Fibroblast of pulmonary artery (primary cell): Measurements from ENCODE around the gene FNDC4.

Source experiments
- DNase-seq: peaks from one replicate; pipeline ENCODE4 v3.0.0-alpha.2; 2010; ENCODE audit warnings: low read depth
- H3K4me3 ChIP-seq: replicated peaks from 2 replicates; pipeline ENCODE4 v1.5.1; 2011; ENCODE audit warnings: low read depth, mild to moderate bottlenecking, control low read depth, low read length, moderate library complexity
- TF ChIP-seq, protein P1 (sequence below): IDR thresholded peaks from 2 replicates; pipeline ENCODE4 v1.5.1; 2011; ENCODE audit warnings: mild to moderate bottlenecking, control low read depth, low read length, inconsistent platforms; ENCODE audit errors: missing control alignments

Gene FNDC4

DNA sequence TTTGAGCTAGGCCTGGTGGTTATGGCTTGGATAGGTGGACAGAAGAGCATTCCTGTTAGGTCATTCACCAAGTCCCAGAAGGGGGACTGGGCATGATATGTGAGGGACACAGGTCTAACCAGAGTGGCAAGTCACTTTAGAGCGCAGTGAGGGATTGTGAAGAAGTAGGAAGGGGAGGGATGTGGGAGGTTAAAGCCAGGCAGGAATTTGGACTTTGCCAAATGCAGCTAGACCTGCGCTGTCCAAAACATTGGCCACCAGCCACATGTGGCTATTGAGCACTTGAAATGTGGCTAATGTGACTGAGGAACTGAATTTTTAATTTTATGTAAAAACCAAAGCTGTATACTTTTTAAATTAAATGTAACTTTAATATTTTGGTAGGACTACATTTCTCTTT lies 25.3 kb upstream of the FNDC4 start:
- no peak overlapping the region for H3K4me3 ChIP-seq
- no peak for DNase-seq
- TF ChIP-seq, protein P1, sequence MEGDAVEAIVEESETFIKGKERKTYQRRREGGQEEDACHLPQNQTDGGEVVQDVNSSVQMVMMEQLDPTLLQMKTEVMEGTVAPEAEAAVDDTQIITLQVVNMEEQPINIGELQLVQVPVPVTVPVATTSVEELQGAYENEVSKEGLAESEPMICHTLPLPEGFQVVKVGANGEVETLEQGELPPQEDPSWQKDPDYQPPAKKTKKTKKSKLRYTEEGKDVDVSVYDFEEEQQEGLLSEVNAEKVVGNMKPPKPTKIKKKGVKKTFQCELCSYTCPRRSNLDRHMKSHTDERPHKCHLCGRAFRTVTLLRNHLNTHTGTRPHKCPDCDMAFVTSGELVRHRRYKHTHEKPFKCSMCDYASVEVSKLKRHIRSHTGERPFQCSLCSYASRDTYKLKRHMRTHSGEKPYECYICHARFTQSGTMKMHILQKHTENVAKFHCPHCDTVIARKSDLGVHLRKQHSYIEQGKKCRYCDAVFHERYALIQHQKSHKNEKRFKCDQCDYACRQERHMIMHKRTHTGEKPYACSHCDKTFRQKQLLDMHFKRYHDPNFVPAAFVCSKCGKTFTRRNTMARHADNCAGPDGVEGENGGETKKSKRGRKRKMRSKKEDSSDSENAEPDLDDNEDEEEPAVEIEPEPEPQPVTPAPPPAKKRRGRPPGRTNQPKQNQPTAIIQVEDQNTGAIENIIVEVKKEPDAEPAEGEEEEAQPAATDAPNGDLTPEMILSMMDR: no peak

DNA sequence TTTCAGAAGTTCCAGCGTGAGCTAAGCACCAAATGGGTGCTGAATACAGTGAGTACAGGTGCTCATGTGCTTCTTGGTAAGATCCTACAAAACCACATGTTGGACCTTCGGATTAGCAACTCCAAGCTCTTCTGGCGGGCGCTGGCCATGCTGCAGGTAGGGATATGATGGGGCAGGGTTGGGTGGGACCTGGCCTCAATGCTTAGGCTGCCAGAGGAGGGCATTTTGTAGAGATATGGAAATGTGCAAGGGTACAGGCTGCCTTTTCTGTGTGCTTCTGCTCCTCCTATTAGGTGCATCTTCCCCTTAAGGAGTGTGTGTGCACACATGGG lies 23.7 kb upstream of the FNDC4 start:
- DNase-seq: no peak
- H3K4me3 ChIP-seq: no peak overlapping the region
- TF ChIP-seq, protein P1: no peak

- no peak overlapping the region for H3K4me3 ChIP-seq
- TF ChIP-seq, protein P1: no peak
- DNase-seq: no peak
Measured at GRCh38 chr2:27518113-27518781, 23.2 kb upstream of the FNDC4 start.

DNA sequence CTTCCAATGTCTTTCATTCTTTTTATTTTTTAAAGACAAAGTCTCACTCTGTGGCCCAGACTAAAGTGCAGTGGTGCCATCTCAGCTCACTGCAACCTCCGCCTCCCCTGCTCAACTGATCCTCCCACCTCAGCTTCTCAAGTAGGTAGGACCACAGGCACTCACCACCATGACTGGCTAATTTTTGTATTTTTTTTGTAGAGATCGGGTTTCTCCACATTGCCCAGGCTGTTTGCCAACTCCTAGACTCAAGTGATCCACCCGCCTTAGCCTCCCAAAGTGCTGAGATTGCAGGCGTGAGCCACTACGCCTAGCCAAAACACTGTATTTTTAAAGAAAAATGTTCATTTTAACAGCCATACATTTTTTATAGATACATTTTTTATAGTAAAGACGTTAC lies 14.3 kb upstream of the FNDC4 start:
- TF ChIP-seq, protein P1: no peak
- H3K4me3 ChIP-seq: no peak overlapping the region
- peak; percentile 24 for DNase-seq

DNA sequence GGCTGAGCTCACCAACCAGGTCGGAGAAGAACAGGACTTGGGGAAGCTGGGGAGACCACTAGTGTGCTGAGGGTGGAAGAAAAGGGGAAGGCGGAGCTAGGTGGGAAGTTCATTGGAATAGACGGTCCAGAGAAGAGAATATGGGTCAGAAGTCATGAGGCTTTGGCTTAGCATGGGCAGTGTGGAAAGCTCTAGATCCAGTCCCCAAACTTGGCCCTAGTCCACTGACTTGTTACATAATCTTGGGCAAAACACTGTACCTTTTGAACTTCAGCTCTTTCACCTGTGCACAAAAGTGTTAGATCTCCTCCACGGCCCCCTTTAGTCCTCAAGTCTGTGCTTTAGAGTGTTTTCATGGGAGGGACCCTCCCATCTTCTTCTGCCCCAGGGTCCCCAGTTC lies 12.3 kb upstream of the FNDC4 start:
- no peak overlapping the region for H3K4me3 ChIP-seq
- DNase-seq: no peak
- TF ChIP-seq, protein P1: no peak

GRCh38 chr2:27506587-27506986 lies 11.6 kb upstream of the FNDC4 start:
- no peak overlapping the region for H3K4me3 ChIP-seq
- TF ChIP-seq, protein P1: no peak
- DNase-seq: no peak

DNA sequence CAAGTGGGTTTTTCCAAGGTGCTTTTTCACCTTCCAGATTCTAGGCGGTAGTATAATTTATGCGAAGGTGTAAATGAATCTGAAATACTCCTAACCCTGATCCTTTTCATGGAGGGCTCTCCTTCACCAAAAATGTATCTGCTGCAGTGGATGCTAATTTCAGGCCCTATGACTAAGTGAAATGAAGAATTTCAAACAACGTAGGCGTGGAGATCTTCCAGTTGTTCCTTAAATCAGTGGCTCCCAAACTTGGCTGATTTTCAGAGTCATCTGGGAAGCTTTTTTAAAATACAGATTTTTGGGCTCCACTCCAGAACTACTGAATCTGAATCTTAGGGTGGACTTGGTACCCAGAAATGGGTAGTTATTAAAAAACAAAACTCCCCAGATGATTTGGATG lies 7.1 kb upstream of the FNDC4 start:
- TF ChIP-seq, protein P1: no peak
- H3K4me3 ChIP-seq: no peak overlapping the region
- peak; percentile 18 for DNase-seq
